H1 (cell line): ENCODE measurements around the gene ALDH1L2. TPM values are rescaled to one million over a fixed set of nuclear protein-coding genes. Genes with fewer than 3 reads are reported as not detected.

ENCODE experiments used
- CTCF ChIA-PET: fragments of 300-600 bp; sonication (Branson Sonifier 250); formaldehyde crosslinking; loops from one replicate; lab custom pipeline; 2021; ENCODE audit not compliant: partially characterized antibody; lab: Charles Lee
- POLR2A ChIA-PET: fragments of 300-600 bp; sonication (Branson Sonifier 250); formaldehyde crosslinking; loops from one replicate; lab custom pipeline; 2021; ENCODE audit warnings: inconsistent platforms; ENCODE audit not compliant: partially characterized antibody; lab: Charles Lee
- DNase-seq, 2 experiments: peaks; one replicate each; pipeline versions ENCODE4 v3.0.0 to v3.0.0-alpha.2; 2010 to 2022; ENCODE audit warnings: low spot score in 2 of 2, low read depth in 1 of 2, mixed read lengths in 1 of 2
- FAIRE-seq: peaks from 2 replicates; lab custom pipeline; 2011; peaks lifted over from hg19 to GRCh38; lab: Jason Lieb, UNC
- H2AFZ ChIP-seq: 2 replicates; pipeline ENCODE4 v1.8.1; 2012; ENCODE audit warnings: low read length, inconsistent platforms
- H2AK5ac ChIP-seq: 2 replicates; pipeline ENCODE4 v1.6.1; 2013; ENCODE audit warnings: low read depth, low read length
- H2BK120ac ChIP-seq: replicated peaks from 2 replicates; pipeline ENCODE3; 2013; ENCODE audit warnings: low read depth, low read length, inconsistent platforms
- H2BK12ac ChIP-seq: 2 replicates; pipeline ENCODE4 v1.6.1; 2013; ENCODE audit warnings: low read depth, low read length
- H2BK15ac ChIP-seq: 2 replicates; pipeline ENCODE4 v1.6.1; 2013; ENCODE audit warnings: low read length
- H2BK20ac ChIP-seq: 2 replicates; pipeline ENCODE4 v1.6.1; 2013; ENCODE audit warnings: low read length
- H2BK5ac ChIP-seq: 2 replicates; pipeline ENCODE4 v1.6.1; 2013; ENCODE audit warnings: low read depth, low read length
- H3K14ac ChIP-seq: 2 replicates; pipeline ENCODE4 v1.6.1; 2013; ENCODE audit warnings: inconsistent platforms; ENCODE audit not compliant: insufficient read length
- H3K18ac ChIP-seq: 2 replicates; pipeline ENCODE4 v1.6.1; 2013; ENCODE audit warnings: low read length; ENCODE audit errors: extremely low read depth
- H3K23ac ChIP-seq: 2 replicates; pipeline ENCODE4 v1.6.1; 2013; ENCODE audit warnings: inconsistent platforms; ENCODE audit not compliant: insufficient read length
- H3K23me2 ChIP-seq: 2 replicates; pipeline ENCODE4 v1.6.1; 2013; ENCODE audit warnings: low read depth, low read length
- H3K27ac ChIP-seq: 2 replicates; pipeline ENCODE4 v1.6.1; 2011; ENCODE audit warnings: low read depth, low read length, inconsistent platforms
- H3K27me3 ChIP-seq, 4 experiments: replicated peaks in 1 of 4; 1 replicate in 1 of 4; 2 replicates in 3 of 4; pipeline versions ENCODE4 v1.6.1 to v1.8.1; 2011 to 2013; ENCODE audit warnings: low read length in 3 of 4, mild to moderate bottlenecking in 3 of 4, inconsistent platforms in 2 of 4, mixed read lengths in 2 of 4, moderate library complexity in 1 of 4; ENCODE audit not compliant: control insufficient read depth in 3 of 4, insufficient read depth in 3 of 4; ENCODE audit errors: extremely low read depth in 1 of 4
- H3K36me3 ChIP-seq, 4 experiments: 2 replicates each; pipeline versions ENCODE4 v1.6.1 to v1.8.1; 2011 to 2013; ENCODE audit warnings: mild to moderate bottlenecking in 4 of 4, low read length in 3 of 4, moderate library complexity in 2 of 4, control low read depth in 1 of 4, inconsistent platforms in 1 of 4; ENCODE audit not compliant: insufficient read depth in 4 of 4, control insufficient read depth in 2 of 4
- H3K4ac ChIP-seq: replicated peaks from 2 replicates; pipeline ENCODE3; 2013; ENCODE audit warnings: low read length, low read depth, mixed read lengths, inconsistent platforms; ENCODE audit not compliant: insufficient read length
- H3K4me1 ChIP-seq, 4 experiments: replicated peaks in 1 of 4; 1 replicate in 1 of 4; 2 replicates in 3 of 4; pipeline versions ENCODE4 v1.6.1 to v1.8.1; 2011 to 2013; ENCODE audit warnings: low read length in 3 of 4, inconsistent platforms in 2 of 4, mixed read lengths in 1 of 4; ENCODE audit not compliant: insufficient read depth in 4 of 4, control insufficient read depth in 3 of 4
- H3K4me2 ChIP-seq, 2 experiments: 2 replicates each; pipeline versions ENCODE4 v1.6.1 to v1.8.1; 2011 to 2013; ENCODE audit warnings: low read depth in 2 of 2, low read length in 2 of 2, control low read depth in 1 of 2, inconsistent platforms in 1 of 2, mild to moderate bottlenecking in 1 of 2; ENCODE audit not compliant: insufficient read depth in 1 of 2
- H3K4me3 ChIP-seq, 4 experiments: fragments of 200-600, 300-600 bp in 1 of 4; sonication (generic), shearing (Covaris generic), sonication (Bioruptor Twin) in 1 of 4; 2 replicates each; pipeline versions ENCODE4 v1.5.1 to v1.8.1; 2011 to 2016; ENCODE audit warnings: low read length in 4 of 4, low read depth in 3 of 4, control low read depth in 2 of 4, inconsistent platforms in 2 of 4, mild to moderate bottlenecking in 2 of 4, mixed read lengths in 1 of 4, moderate library complexity in 1 of 4; ENCODE audit not compliant: insufficient read depth in 2 of 4; ENCODE audit errors: extremely low read depth in 1 of 4
- H3K56ac ChIP-seq: replicated peaks from 2 replicates; pipeline ENCODE3; 2013; ENCODE audit warnings: low read depth, mild to moderate bottlenecking, mixed read lengths, low read length, inconsistent platforms; ENCODE audit not compliant: insufficient read length
- H3K79me1 ChIP-seq: 2 replicates; pipeline ENCODE4 v1.6.1; 2013; ENCODE audit warnings: low read depth, low read length, control low read depth
- H3K79me2 ChIP-seq, 2 experiments: 2 replicates each; pipeline versions ENCODE4 v1.6.1 to v1.8.1; 2012 to 2013; ENCODE audit warnings: low read length in 2 of 2, mild to moderate bottlenecking in 2 of 2, inconsistent platforms in 1 of 2; ENCODE audit not compliant: insufficient read depth in 2 of 2, control insufficient read depth in 1 of 2
- H3K9ac ChIP-seq, 4 experiments: replicated peaks in 1 of 4; 1 replicate in 1 of 4; 2 replicates in 3 of 4; pipeline versions ENCODE4 v1.6.1 to v1.8.1; 2011 to 2013; ENCODE audit warnings: low read depth in 3 of 4, low read length in 3 of 4, control low read depth in 2 of 4, mild to moderate bottlenecking in 2 of 4, moderate library complexity in 2 of 4, inconsistent platforms in 1 of 4; ENCODE audit errors: extremely low read depth in 1 of 4
- H3K9me3 ChIP-seq, 2 experiments: 2 replicates each; pipeline versions ENCODE4 v1.6.1 to v1.8.1; 2012 to 2013; ENCODE audit warnings: mild to moderate bottlenecking in 2 of 2, moderate library complexity in 2 of 2, control low read depth in 1 of 2, inconsistent platforms in 1 of 2, low read depth in 1 of 2, low read length in 1 of 2, mixed read lengths in 1 of 2; ENCODE audit not compliant: insufficient read depth in 2 of 2
- H4K20me1 ChIP-seq, 2 experiments: replicated peaks in 1 of 2; 2 replicates each; pipeline versions ENCODE3 to v1.8.1; 2011 to 2013; ENCODE audit warnings: inconsistent platforms in 2 of 2, low read length in 2 of 2, mild to moderate bottlenecking in 1 of 2; ENCODE audit not compliant: insufficient read depth in 2 of 2, control insufficient read depth in 1 of 2
- H4K5ac ChIP-seq: 2 replicates; pipeline ENCODE4 v1.6.1; 2013; ENCODE audit warnings: low read length, low read depth, mixed read lengths, inconsistent platforms; ENCODE audit not compliant: insufficient read length
- H4K8ac ChIP-seq: 2 replicates; pipeline ENCODE4 v1.8.0; 2013; ENCODE audit warnings: mild to moderate bottlenecking, moderate library complexity, low read length, inconsistent platforms; ENCODE audit not compliant: insufficient read depth; ENCODE audit errors: extremely low read depth
- H4K91ac ChIP-seq: replicated peaks from 2 replicates; pipeline ENCODE3; 2013; ENCODE audit warnings: low read length, mixed read lengths, inconsistent platforms; ENCODE audit not compliant: insufficient read length
- BRCA1 ChIP-seq: IDR thresholded peaks from 2 replicates; pipeline ENCODE4 v1.6.1; 2012; ENCODE audit warnings: low read depth, low read length, improper control_type of control experiment
- EGR1 ChIP-seq: IDR thresholded peaks from 2 replicates; pipeline ENCODE4 v1.6.1; 2011; ENCODE audit warnings: low read depth, low read length, borderline replicate concordance
- EP300 ChIP-seq, 2 experiments: IDR thresholded peaks; 1 replicate in 1 of 2; 2 replicates in 1 of 2; pipeline ENCODE4 v1.6.1; 2011 to 2012; ENCODE audit warnings: low read depth in 2 of 2, low read length in 2 of 2, mild to moderate bottlenecking in 2 of 2, borderline replicate concordance in 1 of 2, inconsistent platforms in 1 of 2, moderate library complexity in 1 of 2
- FOSL1 ChIP-seq: IDR thresholded peaks from 2 replicates; pipeline ENCODE4 v1.6.1; 2011; ENCODE audit warnings: mild to moderate bottlenecking, low read depth, low read length, moderate library complexity; ENCODE audit not compliant: insufficient read depth
- JUND ChIP-seq: IDR thresholded peaks from 2 replicates; pipeline ENCODE4 v1.6.1; 2011; ENCODE audit warnings: mild to moderate bottlenecking, improper control_type of control experiment, low read length
- SP2 ChIP-seq: IDR thresholded peaks from 2 replicates; pipeline ENCODE4 v1.6.1; 2012; ENCODE audit warnings: mild to moderate bottlenecking, low read length, inconsistent platforms
- SP4 ChIP-seq: IDR thresholded peaks from 2 replicates; pipeline ENCODE4 v1.6.1; 2012; ENCODE audit warnings: low read length, inconsistent platforms
- WGBS, 2 experiments: shearing (Covaris generic) in 1 of 2; methylation state at CpG; one replicate each; pipeline versions ENCODE4 v1.1.6 to v1.1.7; 2013 to 2015; ENCODE audit warnings: low lambda C conversion rate in 2 of 2, mixed read lengths in 2 of 2, inconsistent platforms in 1 of 2, low coverage in 1 of 2, missing lambda C conversion rate in 1 of 2; ENCODE audit not compliant: insufficient replicate concordance in 2 of 2, insufficient coverage in 1 of 2, insufficient read length in 1 of 2; ENCODE audit errors: extremely low coverage in 1 of 2, missing lambda C conversion rate in 1 of 2; 5-methylcytosine and 5-hydroxymethylcytosine counted together
- polyA plus RNA-seq, 7 experiments: library from polyadenylated mRNA; depleted of rRNA in 3 of 7; stranded (reverse) in 5 of 7; unstranded in 2 of 7; fragments of >200 nt in 5 of 7; fragments of 200-250 nt in 2 of 7; gene quantifications; 1 replicate in 5 of 7; 2 replicates in 1 of 7; 4 replicates in 1 of 7; pipeline versions ENCODE4 v1.2.1 to v1.2.3, GENCODE V29; 2011 to 2013; ENCODE audit warnings: missing spikeins in 2 of 7, mixed read lengths in 2 of 7
- total RNA-seq: library from RNA; stranded (reverse); fragmentation: NEBNext Ultra II Directional; extraction: Animal tissue kit (Norgen Biotek cat#: 25700); gene quantifications from 2 replicates; pipeline ENCODE4 v1.2.1, GENCODE V29; 2021
- TF ChIP-seq, protein P1 (sequence below): IDR thresholded peaks from 2 replicates; pipeline ENCODE4 v1.6.1; 2011; ENCODE audit warnings: low read length, improper control_type of control experiment

ALDH1L2 gene
- total and polyA plus RNA-seq, 2 of the 8 experiments (the other 6 are each of a cell fraction or from before 2014, with no cell fraction given): 3.7 to 7.2 TPM

DNA sequence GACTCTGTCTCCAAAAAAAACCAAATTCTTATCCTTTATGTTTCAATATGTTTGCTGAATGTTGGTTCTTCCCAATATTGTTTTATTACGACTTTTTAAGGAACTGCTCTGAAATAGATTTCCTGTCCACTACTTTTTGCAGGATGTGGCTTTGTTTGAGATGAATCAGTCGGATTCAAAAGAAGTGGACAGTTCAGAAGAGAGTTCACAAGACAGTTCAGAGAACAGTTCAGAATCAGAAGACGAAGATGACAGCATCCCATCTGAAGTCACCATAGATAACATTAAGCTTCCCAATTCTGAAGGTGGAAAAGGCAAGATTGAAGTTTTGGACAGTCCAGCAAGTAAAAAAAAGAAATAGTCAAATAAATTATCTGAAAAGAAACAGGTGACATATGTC lies 89.9 kb downstream of the ALDH1L2 start:
- no peak overlapping the region for H2BK5ac ChIP-seq
- H3K9me3 ChIP-seq: no peaks in the 10 kb centered on the region
- ChIA-PET POLR2A (interaction anchor here (1.2 kb wide), 1 partner anchor 10 kb away, joined by 3 read pairs; no protein-coding TSS in a partner anchor), CTCF (interaction anchor here (0.6 kb wide), 1 partner anchor 97 kb away, joined by 3 read pairs; no protein-coding TSS in a partner anchor)
- H3K79me2 ChIP-seq: peaks cover 0 to 16% of the 10 kb centered on the region in 2 experiments; a peak in 2 of 4 replicates
- 88% methylated on average over 3 of the region's 3 CpGs; no CpG with 5 or more reads in 1 of the 2 experiments for WGBS, 2 experiments
- H3K9ac ChIP-seq: no peak overlapping the region
- DNase-seq: no peak
- FAIRE-seq: no peak
- no peak overlapping the region for H3K23ac ChIP-seq
- no peak overlapping the region for H2BK15ac ChIP-seq
- no peak overlapping the region for H4K8ac ChIP-seq
- H4K5ac ChIP-seq: no peak overlapping the region
- H2AK5ac ChIP-seq: no peak overlapping the region
- H3K4me1 ChIP-seq: no peaks in the 10 kb centered on the region
- no peak overlapping the region for H3K27ac ChIP-seq
- H3K27me3 ChIP-seq: no peaks in the 10 kb centered on the region
- H3K14ac ChIP-seq: no peak overlapping the region
- no peak overlapping the region for H2AFZ ChIP-seq
- H2BK12ac ChIP-seq: no peak overlapping the region
- no peak overlapping the region for H3K4ac ChIP-seq
- H3K4me2 ChIP-seq: no peak overlapping the region
- peaks cover 0 to 9% of the 10 kb centered on the region in 2 experiments for H4K20me1 ChIP-seq
- H3K56ac ChIP-seq: no peak overlapping the region
- peaks cover 4% of the 10 kb centered on the region; the same call in 1 of the 2 replicates for H3K79me1 ChIP-seq
- no peak overlapping the region for H2BK120ac ChIP-seq
- peaks cover 16 to 71% (median 55%) of the 10 kb centered on the region in 4 experiments for H3K36me3 ChIP-seq
- H3K4me3 ChIP-seq: no peak overlapping the region
- H2BK20ac ChIP-seq: no peak overlapping the region
- no peak overlapping the region for H4K91ac ChIP-seq
- no peak overlapping the region for H3K18ac ChIP-seq
- H3K23me2 ChIP-seq: no peaks in the 10 kb centered on the region
- TF ChIP-seq EP300 (IDR thresholded peaks at IDR 0.05; ENCODE audit: borderline replicate concordance in 1 of 2, low read depth in 2 of 2, low read length in 2 of 2): no peak
- TF ChIP-seq, protein P1, sequence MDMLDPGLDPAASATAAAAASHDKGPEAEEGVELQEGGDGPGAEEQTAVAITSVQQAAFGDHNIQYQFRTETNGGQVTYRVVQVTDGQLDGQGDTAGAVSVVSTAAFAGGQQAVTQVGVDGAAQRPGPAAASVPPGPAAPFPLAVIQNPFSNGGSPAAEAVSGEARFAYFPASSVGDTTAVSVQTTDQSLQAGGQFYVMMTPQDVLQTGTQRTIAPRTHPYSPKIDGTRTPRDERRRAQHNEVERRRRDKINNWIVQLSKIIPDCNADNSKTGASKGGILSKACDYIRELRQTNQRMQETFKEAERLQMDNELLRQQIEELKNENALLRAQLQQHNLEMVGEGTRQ: no peak
- no peak for TF ChIP-seq EGR1
- no peak for TF ChIP-seq BRCA1
- TF ChIP-seq SP4: no peak
- TF ChIP-seq JUND: no peak
- TF ChIP-seq SP2: no peak
- no peak for TF ChIP-seq FOSL1
